HG03342 (cell line): ENCODE results near the gene PLPP7.

Experiments
- ATAC-seq: cut with Tn5 transposase; IDR thresholded peaks from one replicate; pipeline ENCODE4 v1.9.1; 2021; ENCODE audit warnings: mild to moderate bottlenecking, moderate library complexity; ENCODE audit not compliant: unreplicated experiment

The PLPP7 gene

GRCh38 chr9:131280660-131281059, 8.9 kb upstream of the PLPP7 start:
- no peak for ATAC-seq

DNA sequence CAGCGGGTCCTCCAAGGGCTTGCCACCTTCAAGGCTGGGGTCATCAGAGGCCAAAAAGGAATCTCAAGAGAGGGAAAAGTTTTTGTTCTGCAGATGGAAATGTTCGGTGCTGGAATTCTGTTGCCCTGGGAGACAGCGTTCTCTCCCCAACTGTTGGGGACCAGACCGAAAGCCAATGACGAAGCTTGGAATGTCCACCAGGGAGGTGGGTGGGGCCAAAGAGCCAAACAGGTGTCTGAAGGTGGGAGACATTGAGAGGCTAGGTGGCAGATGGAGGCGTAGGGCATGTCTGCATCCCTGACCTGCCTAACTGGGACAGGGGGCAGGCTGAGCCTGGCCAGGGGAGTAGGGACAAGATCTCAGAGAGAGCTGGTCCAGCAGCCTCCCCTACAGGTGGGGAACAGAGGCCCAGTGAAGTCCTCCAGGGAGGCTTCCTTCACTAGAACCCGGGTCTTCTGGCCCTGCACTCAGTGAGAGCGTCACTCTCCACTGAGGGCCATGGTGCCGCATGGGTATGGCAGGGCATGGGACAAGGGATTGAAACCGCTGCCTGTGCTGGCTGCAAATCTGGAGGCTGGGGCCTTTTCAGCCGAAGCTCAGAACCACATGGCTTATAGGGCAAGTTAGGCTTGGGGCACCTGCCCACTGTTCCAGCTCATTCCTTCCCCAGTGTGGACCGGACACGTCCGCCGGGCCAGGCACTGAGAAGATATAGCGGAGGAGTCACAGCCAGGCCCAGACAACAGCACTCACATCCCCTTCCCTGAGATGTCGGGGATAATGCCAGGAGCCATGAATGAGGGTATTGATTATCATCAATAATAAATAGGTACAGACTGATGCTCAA, 8.2 kb upstream of the PLPP7 start:
- no peak for ATAC-seq

- no peak for ATAC-seq
Measured at GRCh38 chr9:131282175-131282574, 7.3 kb upstream of the PLPP7 start.

DNA sequence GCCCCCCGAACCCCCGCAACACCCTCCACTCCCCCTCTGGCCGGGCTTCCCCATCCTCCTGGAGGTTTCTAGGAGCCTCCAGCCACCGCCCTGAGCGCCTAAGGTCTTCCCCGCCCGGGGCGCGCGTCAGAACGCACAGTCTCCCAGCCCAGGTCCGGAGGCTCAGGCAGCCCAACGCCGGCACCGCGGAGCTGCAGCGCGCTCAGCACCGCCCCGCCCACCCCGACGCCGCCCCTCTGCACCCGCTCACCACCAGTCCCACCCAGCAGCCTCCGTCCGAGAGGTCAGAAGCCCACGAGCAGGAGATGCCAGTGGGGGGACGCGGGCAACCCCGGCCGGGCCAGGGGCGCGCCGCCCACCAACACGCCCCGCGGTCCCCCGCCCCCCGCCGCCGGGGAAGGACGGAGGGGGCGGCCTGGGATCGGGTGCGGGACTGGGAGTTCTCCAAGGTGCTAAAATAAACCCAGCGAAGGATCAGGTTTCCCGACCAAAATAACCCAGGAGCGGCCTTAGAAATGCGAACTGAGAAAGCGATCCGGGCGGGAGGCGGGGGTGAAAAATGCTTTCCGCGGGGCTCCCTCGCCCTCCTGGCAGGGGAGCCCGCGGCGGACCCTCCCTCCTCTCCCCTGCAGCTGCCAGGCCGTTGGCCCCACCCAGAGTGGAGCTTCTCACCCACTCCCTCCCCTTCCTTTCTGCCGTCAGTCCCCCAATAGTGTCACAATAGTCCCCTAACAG, 6.7 kb upstream of the PLPP7 start:
- ATAC-seq: no peak

DNA sequence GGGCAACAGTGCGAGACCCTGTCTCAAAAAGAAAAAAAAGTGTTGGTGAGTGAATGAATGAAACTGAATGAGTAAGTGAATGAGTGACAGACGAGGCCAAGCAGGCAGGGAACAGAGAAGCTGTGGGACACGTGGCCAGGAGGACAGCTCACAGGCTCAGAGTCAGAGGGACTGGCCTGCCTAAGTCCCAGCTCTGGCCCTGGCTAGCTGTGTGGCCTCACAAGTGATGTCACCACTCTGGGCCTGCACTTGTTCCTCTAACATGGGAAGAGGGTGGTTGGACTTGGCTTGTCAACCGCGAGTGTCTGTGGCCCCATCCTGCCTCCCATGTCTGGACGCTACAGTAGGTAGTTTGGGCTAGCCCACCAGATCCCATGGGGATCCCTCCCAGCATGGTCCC, 4.7 kb upstream of the PLPP7 start:
- ATAC-seq: no peak

- ATAC-seq: no peak
Measured at GRCh38 chr9:131287359-131287758, 2.2 kb upstream of the PLPP7 start.

- no peak for ATAC-seq
Measured at GRCh38 chr9:131288217-131288616, 1.3 kb upstream of the PLPP7 start.

DNA sequence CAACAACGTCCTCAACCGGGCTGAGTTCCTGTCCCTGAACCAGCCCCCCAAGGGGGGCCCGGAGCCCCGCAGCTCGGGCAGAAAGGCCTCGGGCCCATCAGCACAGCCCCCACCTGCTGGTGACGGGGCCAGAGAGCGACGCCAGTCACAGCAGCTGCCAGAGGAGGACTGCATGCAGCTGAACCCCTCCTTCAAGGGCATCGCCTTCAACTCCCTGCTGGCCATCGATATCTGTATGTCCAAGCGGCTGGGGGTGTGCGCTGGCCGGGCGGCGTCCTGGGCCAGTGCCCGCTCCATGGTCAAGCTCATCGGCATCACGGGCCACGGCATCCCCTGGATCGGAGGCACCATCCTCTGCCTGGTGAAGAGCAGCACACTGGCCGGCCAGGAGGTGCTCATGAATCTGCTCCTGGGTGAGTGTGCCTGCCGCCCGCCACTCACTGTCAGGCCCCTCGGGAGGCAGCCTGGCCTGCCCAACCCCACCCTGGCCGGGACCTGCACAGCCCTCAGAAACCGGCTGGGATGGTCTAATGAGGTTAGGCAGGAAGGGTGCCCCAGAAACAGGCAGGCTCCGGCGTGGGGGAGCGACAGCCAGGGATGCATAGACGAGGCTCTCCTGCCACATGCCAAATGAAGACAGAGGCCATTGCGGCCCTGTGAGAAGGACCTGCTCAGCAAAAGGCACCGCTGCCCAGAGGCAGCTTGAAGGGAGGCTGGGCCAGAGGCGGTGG, 678 bp downstream of the PLPP7 start:
- no peak for ATAC-seq

DNA sequence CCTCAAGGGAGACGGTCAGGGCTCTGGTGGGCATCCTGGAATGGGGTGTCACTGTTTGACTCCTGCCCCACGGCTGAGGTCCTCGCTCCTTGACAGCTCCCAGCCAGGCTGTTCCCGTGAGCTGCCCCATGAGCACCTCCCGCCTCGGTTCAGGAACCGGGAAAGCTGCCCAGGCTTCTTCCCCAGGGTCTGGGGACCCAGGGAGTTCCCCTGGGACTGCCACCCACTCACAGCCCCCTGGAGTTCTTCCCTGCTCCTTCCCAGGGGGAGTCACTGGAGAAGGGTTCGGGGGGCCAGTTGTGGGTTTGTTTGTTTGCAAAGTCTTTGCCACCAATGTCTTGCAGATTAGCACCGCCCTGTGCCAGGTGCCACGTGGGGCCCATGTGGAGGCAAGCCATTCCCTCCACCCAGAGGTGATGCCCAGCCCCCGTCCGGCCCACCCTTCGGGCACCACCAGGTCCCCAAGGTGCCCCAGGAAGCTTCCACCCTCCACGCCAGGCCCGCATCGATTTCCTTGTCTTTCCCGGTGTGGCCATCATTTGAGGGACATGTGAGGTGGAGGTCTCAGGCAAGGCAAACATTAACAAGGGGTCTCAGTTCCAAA, 1.3 kb downstream of the PLPP7 start:
- ATAC-seq: no peak

- ATAC-seq: no peak
Measured at GRCh38 chr9:131291795-131292315, 2.3 kb downstream of the PLPP7 start.

GRCh38 chr9:131292937-131293336, 3.4 kb downstream of the PLPP7 start:
- no peak for ATAC-seq

GRCh38 chr9:131296460-131296859, 6.9 kb downstream of the PLPP7 start:
- no peak for ATAC-seq

DNA sequence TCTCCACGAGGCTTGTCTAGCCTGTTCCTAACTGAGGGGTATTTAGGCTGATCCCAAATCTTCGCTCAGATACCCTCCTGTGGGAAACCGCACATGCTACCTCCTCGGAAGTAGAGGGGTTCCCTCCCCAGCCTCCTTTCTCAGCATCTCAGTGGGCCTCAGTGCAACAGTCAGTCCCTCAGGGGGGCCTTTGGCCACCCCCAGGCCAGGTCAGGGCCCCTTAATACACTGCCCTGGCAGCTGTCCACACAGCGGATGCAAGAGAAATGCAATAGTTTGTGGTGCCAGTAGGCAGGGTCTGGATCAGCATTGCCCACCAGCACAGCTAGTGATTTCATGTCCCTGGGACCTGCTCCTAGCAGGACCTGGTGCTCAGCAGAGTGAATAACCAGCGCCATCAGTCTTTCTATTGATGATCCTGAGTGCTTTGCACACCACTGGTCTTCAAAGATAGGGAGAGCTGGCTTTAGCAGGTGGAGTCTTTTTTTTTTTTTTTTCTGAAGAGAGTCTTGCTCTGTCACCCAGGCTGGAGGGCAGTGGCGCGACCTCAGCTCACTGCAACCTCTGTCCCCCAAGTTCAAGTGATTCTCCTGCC, 7.5 kb downstream of the PLPP7 start:
- no peak for ATAC-seq

GRCh38 chr9:131297903-131298302, 8.4 kb downstream of the PLPP7 start:
- ATAC-seq: no peak

GRCh38 chr9:131298341-131298740, 8.8 kb downstream of the PLPP7 start:
- no peak for ATAC-seq

DNA sequence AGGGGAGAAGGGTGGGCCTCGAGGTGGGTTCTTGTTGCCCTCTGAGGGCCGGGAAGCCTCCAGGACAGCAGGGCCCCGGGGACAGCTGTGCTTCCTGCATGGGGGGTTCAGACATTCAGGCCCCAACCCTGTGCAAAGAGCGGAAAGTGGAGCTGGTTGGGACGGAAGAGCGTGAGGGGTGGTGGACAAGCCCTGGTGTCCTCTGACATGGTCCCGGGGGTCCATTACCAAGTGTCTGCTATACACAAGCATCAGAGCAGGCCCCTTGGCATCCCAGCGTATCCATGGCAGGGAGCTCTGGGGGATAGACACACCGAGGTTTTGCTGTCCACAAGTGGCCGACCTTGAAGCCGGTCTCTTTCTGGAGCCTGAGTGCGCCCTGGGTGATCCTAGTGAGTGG, 9.3 kb downstream of the PLPP7 start:
- ATAC-seq: no peak

- no peak for ATAC-seq
Measured at GRCh38 chr9:131299346-131299960, 9.9 kb downstream of the PLPP7 start.

- ATAC-seq: no peak
Measured at GRCh38 chr9:131299961-131300347, 10.4 kb downstream of the PLPP7 start.

DNA sequence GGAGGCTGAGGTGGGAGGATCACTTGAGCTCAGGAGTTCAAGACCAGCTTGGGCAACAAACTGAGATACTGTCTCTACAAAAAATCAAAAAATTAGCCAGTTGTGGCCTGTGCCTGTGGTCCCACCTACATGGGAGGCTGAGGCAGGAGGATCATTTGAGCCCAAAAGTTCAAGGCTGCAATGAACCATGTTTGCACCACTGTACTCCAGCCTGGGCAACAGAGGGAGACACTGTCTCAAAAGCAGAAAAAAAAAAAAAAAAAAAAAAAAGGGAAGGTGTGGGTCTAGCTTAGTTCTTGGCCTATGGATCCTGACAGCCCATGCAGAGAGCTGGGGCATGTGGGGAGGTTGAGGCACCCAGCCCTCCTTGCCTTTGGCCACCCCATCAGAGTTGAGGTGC, 10.9 kb downstream of the PLPP7 start:
- ATAC-seq: no peak
